Hepatic stellate cell (primary cell): ENCODE data around the gene SPNS1.
"Not testable (repeated sequence)": the region's sequence is repeated elsewhere in the genome, so short reads cannot be mapped to it uniquely, and the experiment has no call there.

Source experiments
- DNase-seq: peaks from one replicate; pipeline ENCODE4 v3.0.0; 2011; ENCODE audit warnings: low spot score

The SPNS1 gene

GRCh38 chr16:28990375-28991040 lies 15.9 kb downstream of the SPNS1 start:
- no peak for DNase-seq

- no peak for DNase-seq
These were observed 17.1 kb downstream of the SPNS1 start for GRCh38 chr16:28991687-28992086.

GRCh38 chr16:28992496-28992895 lies 17.9 kb downstream of the SPNS1 start:
- no peak for DNase-seq

GRCh38 chr16:28998837-28999236 lies 24.3 kb downstream of the SPNS1 start:
- DNase-seq = no peak

GRCh38 chr16:28999577-28999976 lies 25.0 kb downstream of the SPNS1 start:
- no peak for DNase-seq

- DNase-seq = no peak
These were observed 25.4 kb downstream of the SPNS1 start for GRCh38 chr16:29000019-29000418.

- not testable (repeated sequence) for DNase-seq
These were observed 30.0 kb downstream of the SPNS1 start for GRCh38 chr16:29004496-29005139.

- no peak for DNase-seq
These were observed 33.4 kb downstream of the SPNS1 start for GRCh38 chr16:29007730-29008593.

- DNase-seq = no peak
These were observed 34.7 kb downstream of the SPNS1 start for GRCh38 chr16:29009050-29009837.

GRCh38 chr16:29009838-29010166 lies 35.2 kb downstream of the SPNS1 start:
- DNase-seq = no peak

GRCh38 chr16:29011112-29011511 lies 36.5 kb downstream of the SPNS1 start:
- DNase-seq = no peak

GRCh38 chr16:29011851-29012250 lies 37.3 kb downstream of the SPNS1 start:
- DNase-seq = no peak

- DNase-seq = no peak
These were observed 38.5 kb downstream of the SPNS1 start for GRCh38 chr16:29012913-29013553.

GRCh38 chr16:29014561-29015069 lies 40.0 kb downstream of the SPNS1 start:
- no peak for DNase-seq

- no peak for DNase-seq
These were observed 47.6 kb downstream of the SPNS1 start for GRCh38 chr16:29022196-29022595.

- no peak for DNase-seq
These were observed 49.0 kb downstream of the SPNS1 start for GRCh38 chr16:29023279-29024277.

GRCh38 chr16:29024278-29024677 lies 49.7 kb downstream of the SPNS1 start:
- no peak for DNase-seq

GRCh38 chr16:29025218-29025617 lies 50.6 kb downstream of the SPNS1 start:
- DNase-seq = no peak

- DNase-seq = no peak
These were observed 51.2 kb downstream of the SPNS1 start for GRCh38 chr16:29025735-29026134.

GRCh38 chr16:29028457-29029167 lies 54.0 kb downstream of the SPNS1 start:
- DNase-seq = no peak
